ENCODE results near the gene SNAPC1.

The SNAPC1 gene

DNA sequence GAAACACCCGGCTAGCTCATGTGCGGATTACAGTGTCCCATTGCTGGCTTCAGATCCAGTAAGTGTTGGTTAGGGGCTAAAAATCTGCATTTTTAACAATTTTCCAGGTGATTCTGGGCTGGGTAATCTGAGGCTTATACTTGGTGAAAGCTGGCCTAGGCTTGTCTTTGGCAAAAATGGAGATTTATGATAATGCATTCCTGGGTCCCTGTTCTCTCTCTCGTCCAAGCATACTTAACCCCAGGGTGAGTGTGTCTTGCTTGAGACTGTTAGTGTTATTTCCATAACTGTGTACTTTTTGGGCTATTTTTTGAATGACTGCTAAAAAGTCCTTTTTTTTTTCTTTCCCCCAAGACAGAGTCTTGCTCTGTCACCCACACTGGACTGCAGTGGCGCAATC is 43.2 kb downstream of the SNAPC1 start:
- TF ChIP-seq, protein P1, sequence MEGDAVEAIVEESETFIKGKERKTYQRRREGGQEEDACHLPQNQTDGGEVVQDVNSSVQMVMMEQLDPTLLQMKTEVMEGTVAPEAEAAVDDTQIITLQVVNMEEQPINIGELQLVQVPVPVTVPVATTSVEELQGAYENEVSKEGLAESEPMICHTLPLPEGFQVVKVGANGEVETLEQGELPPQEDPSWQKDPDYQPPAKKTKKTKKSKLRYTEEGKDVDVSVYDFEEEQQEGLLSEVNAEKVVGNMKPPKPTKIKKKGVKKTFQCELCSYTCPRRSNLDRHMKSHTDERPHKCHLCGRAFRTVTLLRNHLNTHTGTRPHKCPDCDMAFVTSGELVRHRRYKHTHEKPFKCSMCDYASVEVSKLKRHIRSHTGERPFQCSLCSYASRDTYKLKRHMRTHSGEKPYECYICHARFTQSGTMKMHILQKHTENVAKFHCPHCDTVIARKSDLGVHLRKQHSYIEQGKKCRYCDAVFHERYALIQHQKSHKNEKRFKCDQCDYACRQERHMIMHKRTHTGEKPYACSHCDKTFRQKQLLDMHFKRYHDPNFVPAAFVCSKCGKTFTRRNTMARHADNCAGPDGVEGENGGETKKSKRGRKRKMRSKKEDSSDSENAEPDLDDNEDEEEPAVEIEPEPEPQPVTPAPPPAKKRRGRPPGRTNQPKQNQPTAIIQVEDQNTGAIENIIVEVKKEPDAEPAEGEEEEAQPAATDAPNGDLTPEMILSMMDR (IDR thresholded peaks at IDR 0.05; ENCODE audit: borderline replicate concordance, insufficient read depth, low read depth, low read length), result no peak
- H3K4me3 ChIP-seq (ENCODE audit: low read depth, low read length), result no peak overlapping the region

DNA sequence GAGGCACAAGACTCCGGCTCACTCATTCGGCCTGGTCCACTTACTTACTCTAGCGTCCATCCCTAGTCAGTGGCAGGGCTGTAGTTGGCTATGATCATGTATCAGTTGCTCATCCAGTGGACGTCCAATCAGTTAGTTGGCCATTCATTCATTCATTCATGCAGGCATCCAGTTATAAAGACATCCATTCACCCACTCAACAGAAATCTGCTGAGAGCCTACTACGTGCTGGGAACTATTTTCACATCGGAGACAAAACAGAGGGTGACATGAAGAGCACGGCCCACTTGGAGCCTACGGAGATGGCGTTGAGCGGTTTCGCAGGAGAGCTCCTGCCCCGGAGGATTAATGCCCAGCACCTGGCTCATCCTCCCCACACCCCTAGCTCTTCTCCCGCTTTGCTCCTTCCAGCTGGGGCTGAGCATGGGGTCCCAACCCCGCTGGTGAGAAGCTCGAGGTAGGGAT is 49.7 kb downstream of the SNAPC1 start:
- TF ChIP-seq, protein P1 (IDR thresholded peaks at IDR 0.05; ENCODE audit: borderline replicate concordance, insufficient read depth, low read depth, low read length), result no peak

DNA sequence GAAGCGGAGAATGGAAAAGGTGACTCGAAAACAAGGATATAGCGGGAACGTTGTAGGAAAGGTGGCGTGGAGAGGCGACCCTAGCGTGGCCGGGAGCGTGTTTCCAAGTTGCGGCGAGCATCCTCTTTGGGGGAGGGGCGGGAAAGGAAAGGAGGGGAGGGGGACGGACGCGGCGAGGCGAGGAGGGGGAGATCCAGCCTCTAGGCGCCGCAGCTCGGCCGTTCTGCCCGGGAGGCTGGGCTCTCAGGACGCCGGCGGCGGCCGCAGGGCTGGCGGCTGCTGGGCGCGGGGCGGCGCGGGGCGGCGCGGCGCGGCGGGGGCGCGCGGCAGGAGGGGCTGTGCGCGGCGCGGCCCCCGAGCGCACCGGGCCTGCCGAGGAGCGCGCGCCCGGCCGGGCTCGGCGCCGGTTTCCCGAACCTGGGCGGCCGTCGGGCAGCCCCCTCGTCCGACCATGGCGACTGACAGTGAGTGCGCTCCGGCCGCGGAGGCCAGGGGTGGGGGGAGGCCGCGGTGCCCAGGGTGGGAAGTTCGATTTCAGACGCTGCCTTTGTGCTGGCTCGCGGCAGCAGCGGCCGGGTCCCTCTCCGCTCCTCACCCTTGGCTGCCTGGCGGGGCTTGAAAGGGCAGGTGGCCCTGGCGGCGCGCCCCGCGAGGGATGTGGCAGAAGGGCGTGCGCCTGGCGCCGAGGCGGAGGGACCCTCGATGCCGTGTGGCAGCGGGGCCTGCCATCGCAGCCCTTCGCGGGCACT is 50.3 kb downstream of the SNAPC1 start, which contains the start of gene SYT16:
TSS of gene SYT16 (plus strand) at position 357 of the 749 bp plus-strand sequence.
- H3K4me3 ChIP-seq (ENCODE audit: low read depth, low read length), result no peak within 1 kb of the TSS

More for the DNA sequence above, 49.7 kb downstream of the SNAPC1 start:
- no peak overlapping the region for H3K4me3 ChIP-seq (ENCODE audit: low read depth, low read length)

DNA sequence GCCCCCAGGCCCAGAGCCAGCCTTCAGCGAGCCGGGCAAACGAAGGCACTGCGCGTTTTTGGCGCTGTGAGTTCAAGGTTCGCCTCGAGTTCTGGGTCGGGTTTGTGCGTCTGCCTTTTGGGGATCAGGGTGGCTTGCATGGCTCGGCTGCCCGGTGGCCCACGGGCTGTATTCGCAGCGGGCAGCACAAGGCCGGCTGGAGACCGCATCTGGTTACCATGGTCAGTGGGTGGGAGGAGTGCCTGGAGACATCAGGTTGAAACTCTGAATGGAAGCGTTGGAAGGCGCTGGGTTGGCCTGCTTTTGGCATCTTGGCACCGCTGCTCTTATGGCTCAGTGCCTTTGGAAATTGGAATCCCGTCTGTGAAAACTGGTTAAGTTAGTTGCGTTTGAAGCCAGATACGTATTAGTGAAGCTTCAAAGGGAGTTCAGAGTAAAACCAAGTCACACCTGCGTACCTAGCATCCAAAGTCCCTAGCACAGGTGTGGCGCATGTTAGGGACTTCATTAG is 50.9 kb downstream of the SNAPC1 start:
- no peak overlapping the region for H3K4me3 ChIP-seq (ENCODE audit: low read depth, low read length)
- TF ChIP-seq, protein P1 (IDR thresholded peaks at IDR 0.05; ENCODE audit: borderline replicate concordance, insufficient read depth, low read depth, low read length), result no peak

More for the DNA sequence above, 50.3 kb downstream of the SNAPC1 start, which contains the start of gene SYT16:
- TF ChIP-seq, protein P1 (IDR thresholded peaks at IDR 0.05; ENCODE audit: borderline replicate concordance, insufficient read depth, low read depth, low read length), result no peak

DNA sequence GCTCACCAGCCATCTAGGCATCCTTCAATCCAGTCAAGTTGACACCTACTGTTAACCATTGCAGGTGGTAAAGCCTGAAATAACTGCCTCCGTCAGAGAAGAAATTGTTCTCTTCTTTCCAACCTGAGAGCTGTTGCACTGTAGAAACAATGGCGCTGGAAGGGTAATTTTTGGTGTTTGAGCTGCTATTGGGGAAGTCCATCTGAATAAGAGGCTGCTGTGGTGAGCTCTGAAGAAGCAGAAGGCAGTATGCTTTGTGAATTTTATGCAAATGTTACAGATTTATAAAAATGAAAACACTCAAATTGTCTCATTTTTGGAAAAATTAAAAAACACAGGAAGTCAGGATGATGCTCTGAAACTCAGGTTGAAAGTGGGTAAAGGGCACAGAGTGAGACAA is 60.2 kb downstream of the SNAPC1 start:
- H3K4me3 ChIP-seq (ENCODE audit: low read depth, low read length), result no peak overlapping the region
- TF ChIP-seq, protein P1 (IDR thresholded peaks at IDR 0.05; ENCODE audit: borderline replicate concordance, insufficient read depth, low read depth, low read length), result no peak

DNA sequence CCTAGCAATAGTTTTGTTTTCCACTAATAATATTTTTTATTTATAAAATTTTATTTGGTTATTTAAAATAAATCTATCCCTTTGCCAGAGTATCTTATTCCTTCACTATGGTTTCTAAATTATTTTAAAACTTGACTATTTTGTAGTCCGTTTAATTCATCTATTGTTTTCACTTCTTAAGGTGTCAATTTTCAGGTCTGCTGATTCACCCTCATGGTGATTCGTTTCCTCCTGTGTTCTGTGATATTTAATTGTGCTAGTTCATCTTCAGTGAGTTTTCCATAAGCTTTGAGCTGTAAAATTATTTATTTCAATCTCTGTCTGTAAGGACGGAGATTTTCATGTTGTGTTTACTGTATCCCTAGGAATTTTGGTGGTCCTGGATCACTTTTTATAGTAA is 70.6 kb downstream of the SNAPC1 start:
- TF ChIP-seq, protein P1 (IDR thresholded peaks at IDR 0.05; ENCODE audit: borderline replicate concordance, insufficient read depth, low read depth, low read length), result no peak
- H3K4me3 ChIP-seq (ENCODE audit: low read depth, low read length), result no peak overlapping the region

DNA sequence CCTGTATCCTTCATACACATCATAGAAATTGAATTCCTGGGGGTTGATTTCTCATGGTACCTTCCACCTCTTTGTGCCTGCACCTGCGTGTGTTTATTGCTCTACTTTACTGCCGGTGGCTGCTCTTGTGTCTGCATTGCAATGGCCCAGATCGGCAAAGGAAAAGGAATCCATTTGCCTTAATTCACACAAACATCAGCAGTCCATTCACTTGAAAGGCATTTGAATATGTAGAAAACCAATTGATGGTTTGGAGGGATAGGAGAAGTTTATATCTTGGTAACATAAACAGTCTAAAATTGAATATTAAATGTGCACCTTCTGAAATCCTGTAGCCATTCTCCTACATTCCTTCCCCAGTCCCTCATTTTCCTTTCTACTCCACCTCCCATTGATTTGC is 74.0 kb downstream of the SNAPC1 start:
- H3K4me3 ChIP-seq (ENCODE audit: low read depth, low read length), result no peak overlapping the region
- TF ChIP-seq, protein P1 (IDR thresholded peaks at IDR 0.05; ENCODE audit: borderline replicate concordance, insufficient read depth, low read depth, low read length), result no peak
